ENCODE measurements around the gene ARL2. TPM values are rescaled to one million over a fixed set of nuclear protein-coding genes. Genes with fewer than 3 reads are reported as not detected.

ARL2 gene
- total and polyA plus RNA-seq, 2 donors (not counting 3 experiments of a cell fraction or from before 2014, with no cell fraction given) = 109 to 259 TPM

DNA sequence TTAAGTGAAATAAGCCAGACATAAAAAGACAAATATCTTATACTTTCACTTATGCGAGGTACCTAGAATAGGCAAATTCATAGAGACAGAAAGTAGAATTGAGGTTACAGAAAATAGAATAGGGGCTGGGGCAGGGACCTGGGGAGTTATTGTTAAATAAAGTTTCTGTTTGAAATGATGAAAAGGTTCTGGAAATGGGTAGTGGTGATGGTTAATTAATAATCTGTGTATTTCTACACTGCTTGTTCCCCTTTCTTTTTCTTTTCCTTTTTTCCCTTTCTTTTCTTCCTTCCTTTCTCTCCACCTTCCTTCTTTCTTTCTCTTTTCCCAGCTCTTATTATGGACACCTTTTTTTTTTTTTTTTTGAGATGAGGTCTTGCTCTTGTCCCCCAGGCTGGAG, 41.6 kb downstream of the ARL2 start:
- no peak for TF ChIP-seq JUN (IDR thresholded peaks at IDR 0.05; ENCODE audit: borderline replicate concordance, insufficient read depth, insufficient read length, low read depth)
- TF ChIP-seq POLR2AphosphoS5 (IDR thresholded peaks at IDR 0.05; ENCODE audit: insufficient read depth, low read depth, low read length) = no peak
- no peak for TF ChIP-seq POLR2A (IDR thresholded peaks at IDR 0.05; ENCODE audit: low read depth, low read length)
- no peak for TF ChIP-seq EZH2 (IDR thresholded peaks at IDR 0.05; ENCODE audit: borderline replicate concordance, low read depth, low read length, severe bottlenecking)
- no peak for TF ChIP-seq FOS (IDR thresholded peaks at IDR 0.05; ENCODE audit: borderline replicate concordance, insufficient read depth, low read length)
- TF ChIP-seq MYC (IDR thresholded peaks at IDR 0.05; ENCODE audit: low read depth, low read length) = no peak
- TF ChIP-seq, protein P1, sequence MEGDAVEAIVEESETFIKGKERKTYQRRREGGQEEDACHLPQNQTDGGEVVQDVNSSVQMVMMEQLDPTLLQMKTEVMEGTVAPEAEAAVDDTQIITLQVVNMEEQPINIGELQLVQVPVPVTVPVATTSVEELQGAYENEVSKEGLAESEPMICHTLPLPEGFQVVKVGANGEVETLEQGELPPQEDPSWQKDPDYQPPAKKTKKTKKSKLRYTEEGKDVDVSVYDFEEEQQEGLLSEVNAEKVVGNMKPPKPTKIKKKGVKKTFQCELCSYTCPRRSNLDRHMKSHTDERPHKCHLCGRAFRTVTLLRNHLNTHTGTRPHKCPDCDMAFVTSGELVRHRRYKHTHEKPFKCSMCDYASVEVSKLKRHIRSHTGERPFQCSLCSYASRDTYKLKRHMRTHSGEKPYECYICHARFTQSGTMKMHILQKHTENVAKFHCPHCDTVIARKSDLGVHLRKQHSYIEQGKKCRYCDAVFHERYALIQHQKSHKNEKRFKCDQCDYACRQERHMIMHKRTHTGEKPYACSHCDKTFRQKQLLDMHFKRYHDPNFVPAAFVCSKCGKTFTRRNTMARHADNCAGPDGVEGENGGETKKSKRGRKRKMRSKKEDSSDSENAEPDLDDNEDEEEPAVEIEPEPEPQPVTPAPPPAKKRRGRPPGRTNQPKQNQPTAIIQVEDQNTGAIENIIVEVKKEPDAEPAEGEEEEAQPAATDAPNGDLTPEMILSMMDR (IDR thresholded peaks at IDR 0.05; ENCODE audit: extremely low read depth in 1 of 2, insufficient read depth in 1 of 2, low read depth in 1 of 2, low read length in 2 of 2) = no peak
- dilution Hi-C loops (cut with MboI; ENCODE audit: extremely low pct_ligation_motif_present, low sequenced_read_pairs) = no loop called here
- Histone ChIP-seq H3K9me3 (replicated peaks; ENCODE audit: control insufficient read depth, insufficient read depth, low read length) (no peaks in the 10 kb centered on the region), H3K9ac (replicated peaks; ENCODE audit: extremely low read depth, insufficient read depth, low read length) (no peak overlapping the region), H4K20me1 (replicated peaks; ENCODE audit: control insufficient read depth, extremely low read depth, insufficient read depth, low read length) (no peaks in the 10 kb centered on the region), H3K36me3 (ENCODE audit: control insufficient read depth in 2 of 2, extremely low read depth in 1 of 2, insufficient read depth in 2 of 2, low read length in 2 of 2) (no peaks in the 10 kb centered on the region), H3K9me1 (replicated peaks; ENCODE audit: control insufficient read depth, extremely low read depth, insufficient read depth, low read length) (no peaks in the 10 kb centered on the region), H3K4me3 (replicated peaks in 1 of 3; ENCODE audit: insufficient read depth in 1 of 3, low read depth in 1 of 3, low read length in 3 of 3) (no peak overlapping the region), H2AFZ (ENCODE audit: low read depth, low read length) (no peak overlapping the region), H3K27ac (ENCODE audit: insufficient read depth, low read depth, low read length) (no peak overlapping the region), H3K4me1 (ENCODE audit: control insufficient read depth, extremely low read depth, insufficient read depth, low read length) (no peaks in the 10 kb centered on the region), H3K79me2 (ENCODE audit: control insufficient read depth, insufficient read depth, low read length) (no peaks in the 10 kb centered on the region), H3K27me3 (ENCODE audit: control insufficient read depth in 2 of 2, insufficient read depth in 2 of 2, low read length in 2 of 2) (no peaks in the 10 kb centered on the region), H3K4me2 (ENCODE audit: insufficient read depth, low read length) (no peak overlapping the region)
- CTCF ChIA-PET = no interaction called here
- DNase-seq (ENCODE audit: low read depth, low spot score) (no peak), FAIRE-seq (no peak)
- intact Hi-C loops (cut with micrococcal nuclease) = no loop called here
- POLR2A ChIA-PET = interaction anchor here (0.6 kb wide), 2 partner anchors 10 to 177 kb away, joined by 3 to 6 read pairs; partner anchors contain the start of gene EHD1
- BruUV-seq (replicated peaks) = no TSS peak
